Activated CD4-positive, alpha-beta T cell treated with anti-CD3 and anti-CD28 coated beads, Interleukin-2, amount 50 U/mL, for 24 hours (primary cell): ENCODE measurements around the gene P2RX2.

ENCODE experiments used
- DNase-seq, 2 donors: peaks; one replicate each; pipeline ENCODE4 v3.0.0-alpha.2; 2020; ENCODE audit warnings: low read depth in 1 of 2, low spot score in 1 of 2

Gene P2RX2

DNA sequence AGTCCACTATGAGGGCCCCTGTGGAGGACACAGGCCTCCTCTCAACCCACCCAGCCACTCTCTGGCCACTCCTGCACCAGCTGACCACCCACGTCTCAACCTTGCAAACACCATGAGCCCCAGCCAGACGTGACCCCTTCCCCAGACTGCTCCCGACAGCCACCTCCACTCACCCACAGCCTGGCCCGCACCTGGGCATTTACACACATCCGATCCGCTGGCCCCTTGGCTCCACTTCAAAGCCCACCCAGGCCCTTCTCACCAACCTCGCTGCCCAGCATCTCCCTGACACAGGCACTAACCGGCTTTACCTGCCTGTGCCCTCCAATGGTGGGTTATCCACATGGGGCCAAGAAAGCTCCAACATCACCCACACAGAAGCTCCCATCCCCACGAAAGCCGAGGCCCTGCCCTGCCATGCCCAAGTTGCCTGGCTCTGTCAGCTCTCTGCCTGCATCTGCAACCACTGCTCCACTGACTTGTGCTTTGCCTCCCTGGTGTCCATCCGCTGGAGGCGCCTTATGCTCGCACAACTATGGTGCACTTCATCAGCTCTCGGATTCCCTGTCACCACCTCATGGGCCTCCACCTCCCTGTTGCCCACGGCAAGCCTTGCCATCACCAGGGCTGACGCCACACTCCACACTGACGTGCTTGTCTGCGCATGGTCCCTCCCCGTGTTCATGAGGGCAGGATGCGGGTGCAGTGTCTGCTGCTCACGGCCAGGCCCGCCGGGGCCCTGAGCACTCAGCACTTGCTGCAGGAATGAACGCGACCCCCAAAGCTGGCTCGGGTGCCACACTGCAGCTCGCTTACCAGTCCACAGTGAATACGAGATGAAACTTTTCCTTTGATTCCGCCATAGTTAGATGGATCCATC is 16.7 kb downstream of the P2RX2 start:
- no peak for DNase-seq

- no peak for DNase-seq
Observed at GRCh38 chr12:132637811-132638210, 19.2 kb downstream of the P2RX2 start.

DNA sequence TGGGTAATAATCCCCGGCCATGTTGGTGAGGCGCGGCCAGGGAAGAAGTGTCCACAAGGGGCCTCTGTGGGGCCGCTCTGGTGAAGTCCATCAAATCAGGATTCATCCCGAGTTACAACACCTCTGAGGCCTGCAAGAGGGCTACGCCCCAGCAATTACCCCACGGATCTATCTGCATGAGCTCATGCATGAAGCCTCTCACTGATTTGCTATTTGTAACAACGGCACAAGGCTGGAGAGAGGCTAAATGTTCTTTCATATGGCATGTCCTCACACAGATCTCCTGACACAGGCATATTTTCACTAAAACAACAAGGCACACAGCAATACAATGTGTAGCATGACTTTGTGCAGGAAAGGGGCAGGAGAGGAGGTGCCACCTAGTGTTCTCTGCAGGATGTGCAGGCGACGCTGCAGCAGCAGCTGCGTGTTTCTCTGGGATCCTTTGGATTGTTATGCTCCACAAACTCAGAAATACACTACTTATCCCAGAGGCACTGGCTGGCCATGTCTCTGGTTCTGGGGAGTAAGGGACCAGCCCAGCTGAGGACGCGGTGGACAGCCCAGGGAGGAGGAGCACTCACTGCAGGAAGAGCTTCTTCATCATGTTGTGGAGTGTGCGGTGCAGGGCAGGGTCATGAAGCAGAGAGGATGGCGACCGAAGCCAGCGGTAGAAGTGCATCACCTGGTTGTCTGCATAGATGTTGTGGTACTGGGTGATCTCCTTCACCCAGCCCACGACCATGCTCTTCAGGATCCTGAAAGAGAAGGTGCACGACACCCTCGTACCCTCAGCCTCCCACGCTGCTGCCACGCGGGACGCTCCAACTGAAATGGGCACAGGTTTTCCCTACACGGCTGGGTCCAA is 20.2 kb downstream of the P2RX2 start:
- DNase-seq = no peak

GRCh38 chr12:132639956-132640520 is 21.5 kb downstream of the P2RX2 start:
- no peak for DNase-seq

DNA sequence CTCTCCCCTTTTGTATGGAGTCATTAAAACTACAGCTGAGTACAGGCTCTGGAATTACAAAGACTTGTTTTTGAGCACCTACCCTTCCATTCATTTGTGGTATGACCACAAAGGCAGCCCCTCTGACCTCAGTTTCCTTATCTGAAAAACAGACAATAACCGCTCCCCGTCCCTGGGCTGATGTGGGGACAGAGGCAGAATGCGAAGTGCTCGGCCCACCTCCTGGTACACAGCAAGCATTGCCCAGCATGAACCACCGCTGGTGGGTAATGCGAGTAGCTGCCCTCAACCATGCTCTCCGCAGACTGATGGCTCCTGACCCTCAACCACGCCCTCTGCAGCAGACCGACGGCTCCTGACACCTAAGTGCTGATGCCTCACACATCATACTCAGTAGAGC is 22.4 kb downstream of the P2RX2 start:
- no peak for DNase-seq

GRCh38 chr12:132641811-132642650 is 23.5 kb downstream of the P2RX2 start:
- no peak for DNase-seq

- no peak for DNase-seq
Observed at GRCh38 chr12:132642846-132643835, 24.6 kb downstream of the P2RX2 start.

GRCh38 chr12:132646850-132647249 is 28.3 kb downstream of the P2RX2 start:
- DNase-seq = no peak

DNA sequence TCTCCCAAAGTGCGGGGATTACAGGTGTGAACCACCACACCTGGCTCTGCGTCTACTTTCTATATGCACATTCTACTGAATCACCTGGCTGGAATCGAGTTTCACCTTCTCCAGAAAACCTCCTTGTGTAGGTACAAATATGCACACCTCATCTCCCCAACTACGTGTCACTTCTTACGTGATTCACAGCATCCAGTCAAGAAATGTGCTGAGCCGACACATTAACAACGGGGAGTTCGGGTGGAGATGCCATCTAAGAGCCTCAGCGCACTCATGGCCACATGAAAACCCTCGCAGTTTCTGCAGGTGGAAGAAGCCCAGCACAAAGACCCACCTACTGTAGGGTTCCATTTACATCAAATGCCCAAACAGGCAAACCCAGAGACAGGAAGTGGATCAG is 29.3 kb downstream of the P2RX2 start:
- no peak for DNase-seq

- DNase-seq = no peak
Observed at GRCh38 chr12:132648616-132649225, 30.1 kb downstream of the P2RX2 start.

DNA sequence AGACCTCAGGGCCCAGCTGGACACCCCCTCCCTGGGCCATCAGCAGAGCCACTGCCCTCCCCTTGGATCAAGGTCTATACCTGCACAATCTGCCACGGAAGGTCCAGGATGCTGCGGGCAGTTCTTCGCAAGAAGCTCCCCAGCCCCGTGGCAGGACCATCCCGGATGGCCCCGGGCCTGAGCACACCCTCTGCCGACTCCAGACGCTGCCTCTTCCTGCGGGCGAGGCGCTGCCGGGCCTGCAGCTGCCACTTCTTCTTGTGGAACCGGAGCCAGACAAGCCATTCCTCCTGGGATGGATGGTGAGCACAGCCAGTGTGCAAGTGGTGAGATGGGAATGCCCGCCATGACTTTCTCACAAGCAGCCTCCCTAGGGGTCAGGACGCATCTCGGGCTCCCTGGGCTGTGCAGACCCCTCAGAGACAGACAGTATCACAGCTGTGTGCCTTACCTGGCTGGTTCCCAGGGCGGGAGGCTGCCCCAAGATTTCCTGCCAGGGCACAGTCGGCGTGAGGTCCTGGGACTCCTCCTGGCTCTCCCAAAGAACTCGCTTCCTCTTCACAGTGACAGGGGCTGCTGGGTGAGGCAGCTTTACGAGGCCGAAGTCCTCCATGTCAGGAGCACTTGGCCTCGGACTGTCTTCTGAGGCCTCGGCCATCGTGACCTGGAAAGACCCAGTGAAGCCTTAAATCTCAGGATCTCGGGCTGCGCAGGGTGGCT is 30.8 kb downstream of the P2RX2 start:
- no peak for DNase-seq

DNA sequence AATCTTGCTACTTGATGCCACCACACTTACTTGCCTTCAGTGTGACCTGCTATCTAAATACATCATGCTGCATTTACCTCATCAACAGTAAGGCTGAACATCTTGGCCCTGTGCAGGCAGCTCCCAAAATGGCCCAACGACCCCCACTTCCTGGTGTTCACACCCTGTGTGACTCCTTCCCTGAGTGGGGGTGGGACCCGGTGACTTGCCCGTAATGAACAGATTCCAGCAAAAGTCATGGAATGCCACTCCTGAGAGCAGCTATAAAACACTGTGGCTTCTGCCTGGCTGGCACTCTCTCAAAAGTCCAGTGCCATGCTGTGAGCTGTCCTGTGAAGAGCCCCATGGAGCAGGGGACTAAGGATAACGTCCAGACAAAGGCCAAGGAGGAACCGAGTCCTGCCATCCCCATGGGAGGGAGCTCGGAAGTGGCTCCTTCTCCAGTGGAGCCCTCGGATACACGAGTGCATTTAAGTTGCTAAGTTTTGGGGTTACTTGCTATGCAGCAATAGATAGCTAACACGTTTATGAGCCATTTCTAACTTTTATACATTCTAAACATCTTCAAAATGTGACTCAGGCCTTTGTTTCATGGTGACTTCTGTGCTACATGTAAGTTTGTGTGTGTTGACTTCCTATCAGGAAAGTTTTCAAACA is 33.0 kb downstream of the P2RX2 start:
- no peak for DNase-seq

DNA sequence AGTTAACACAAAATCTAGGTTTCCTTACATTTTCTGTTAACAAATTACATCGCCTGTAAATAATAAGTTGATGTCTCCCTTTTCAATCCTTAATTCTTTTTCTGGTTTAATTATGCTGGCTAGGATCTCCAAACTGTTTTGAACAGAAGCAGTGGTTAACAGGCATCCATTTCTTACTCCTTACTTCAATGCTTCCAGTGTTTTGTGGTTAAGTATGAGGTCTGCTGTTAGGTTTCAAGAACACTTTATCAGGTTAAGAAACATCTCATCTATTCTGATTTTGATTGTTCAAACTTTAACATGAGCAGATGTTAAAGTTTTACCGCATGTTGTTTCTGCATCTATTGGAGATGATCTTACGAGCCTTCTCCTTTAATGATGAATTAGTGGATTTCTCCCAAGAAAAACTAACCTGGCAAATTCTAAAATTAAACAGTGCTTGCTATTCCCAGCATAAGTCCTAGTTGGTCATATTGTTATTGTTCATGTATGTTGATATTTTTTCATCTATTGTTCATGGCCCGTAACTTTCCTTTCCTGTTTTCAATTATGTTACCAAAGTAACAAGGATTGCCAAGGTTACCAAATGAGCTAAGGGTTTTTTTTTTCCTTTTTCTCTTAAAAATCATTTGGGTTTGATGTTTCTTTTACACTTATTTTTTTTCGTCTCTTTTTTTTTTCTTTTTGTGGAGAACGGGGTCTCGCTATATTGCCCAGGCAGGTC is 35.2 kb downstream of the P2RX2 start:
- no peak for DNase-seq

DNA sequence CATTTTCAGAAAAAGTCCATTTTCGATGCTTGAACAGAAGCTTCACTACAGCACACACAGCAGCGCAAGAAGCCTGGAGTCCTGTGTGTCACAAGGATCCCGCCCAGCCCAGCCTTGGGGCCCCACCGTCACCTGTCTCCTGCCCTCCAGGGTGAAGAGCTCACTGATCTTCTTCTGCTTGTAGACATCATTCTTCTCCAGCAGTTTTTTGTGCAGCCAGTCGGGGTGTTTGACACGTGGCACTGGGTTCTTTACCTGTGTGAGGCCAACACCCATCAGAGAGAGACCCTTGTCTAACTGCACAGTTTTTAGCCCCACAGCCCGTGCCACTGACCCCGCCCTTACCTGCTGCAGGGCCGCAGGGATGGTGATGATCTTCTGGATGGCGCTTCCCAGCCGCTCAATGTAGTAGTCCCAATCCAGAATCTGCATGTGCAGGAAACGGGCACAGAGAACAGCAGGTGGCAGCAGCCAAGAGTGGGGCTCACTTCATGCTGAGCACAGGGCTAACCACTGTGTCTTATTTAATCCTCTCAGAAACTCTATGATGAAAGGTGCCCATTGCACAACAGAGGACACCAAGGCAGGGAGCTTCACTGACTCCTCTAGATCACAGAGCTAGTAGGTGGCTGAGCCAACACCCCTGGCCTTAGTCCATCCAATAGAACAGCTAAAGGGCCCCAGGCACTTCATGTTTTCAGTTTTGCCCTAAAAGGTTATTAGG is 38.6 kb downstream of the P2RX2 start:
- DNase-seq = no peak

DNA sequence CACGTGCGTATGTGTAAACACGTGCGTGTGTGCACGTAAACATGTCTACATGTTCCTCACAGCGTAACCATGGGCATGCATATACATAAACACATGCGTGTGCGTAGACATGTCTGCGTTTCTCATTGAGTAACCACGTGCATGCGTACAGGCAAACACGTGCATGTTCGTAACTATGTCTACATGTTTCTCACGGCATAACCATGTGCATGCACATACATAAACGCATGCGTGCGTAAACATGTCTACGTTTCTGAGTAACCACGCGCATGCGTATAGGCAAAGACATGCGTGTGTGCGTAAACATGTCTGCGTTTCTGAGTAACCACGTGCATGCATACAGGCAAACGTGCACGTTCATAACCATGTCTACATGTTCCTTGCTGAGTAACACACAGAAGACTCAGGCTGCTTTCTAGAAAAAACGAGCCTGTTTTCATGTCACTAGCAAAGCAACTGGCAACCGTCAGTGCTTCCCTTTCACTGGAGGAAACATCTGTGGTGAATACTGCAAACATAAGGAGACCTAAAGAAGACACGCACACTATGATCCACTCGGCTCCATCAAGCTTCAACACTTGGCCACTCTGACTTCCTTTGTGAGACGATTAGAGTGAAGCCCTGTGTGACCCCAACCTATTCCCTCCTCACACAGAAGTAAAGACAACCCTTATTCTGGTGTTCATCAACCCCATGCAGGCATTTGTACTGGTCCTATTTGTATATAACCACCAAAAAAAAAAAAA is 39.7 kb downstream of the P2RX2 start:
- DNase-seq = no peak

DNA sequence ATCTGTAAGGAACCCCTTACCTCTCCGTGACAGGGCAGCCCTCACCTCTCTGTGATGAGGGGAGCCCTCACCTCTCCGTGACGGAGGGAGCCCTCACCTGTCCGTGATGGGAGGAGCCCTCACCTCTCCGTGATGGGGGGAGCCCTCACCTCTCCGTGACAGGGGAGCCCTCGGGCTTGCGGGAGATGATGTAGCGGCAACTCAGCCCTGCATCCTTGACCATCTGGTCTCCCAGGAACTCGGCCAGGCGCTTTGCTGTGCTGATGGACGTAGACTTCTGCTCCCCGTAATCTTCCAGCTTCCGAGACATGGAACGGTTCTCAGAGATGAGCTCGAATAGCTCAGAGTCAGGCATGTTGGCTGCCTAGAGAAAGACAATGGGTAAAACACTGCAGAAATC is 40.6 kb downstream of the P2RX2 start:
- no peak for DNase-seq
